Measurements from ENCODE around the gene SLC9B1.

- TF ChIP-seq CTCF (IDR thresholded peaks at IDR 0.05; ENCODE audit: low read depth, low read length, poor library complexity, severe bottlenecking) (no peak), EZH2phosphoT487 (IDR thresholded peaks at IDR 0.05; ENCODE audit: borderline replicate concordance, low read length) (no peak)
These were observed 7.4 kb downstream of the SLC9B1 start for GRCh38 chr4:103012060-103012459.
